ENCODE results near the gene ZNF350. TPM values are rescaled to one million over a fixed set of nuclear protein-coding genes. Genes with fewer than 3 reads are reported as not detected.

The ZNF350 gene
- total and polyA plus RNA-seq, 2 of the 13 experiments (the other 11 are each of a cell fraction or from before 2014, with no cell fraction given): 3.7 to 6.9 TPM

- TF ChIP-seq UBTF (CRISPR knock-in tag; IDR thresholded peaks at IDR 0.05) (peak; percentile 42; the same call in 1 of the 2 replicates), HDAC1 (CRISPR knock-in tag; IDR thresholded peaks at IDR 0.05) (peak; percentile 37; the same call in 1 of the 2 replicates), PLRG1 (conservative IDR thresholded peaks at IDR 0.05) (no peak), ZNF260 (CRISPR knock-in tag; IDR thresholded peaks at IDR 0.05; ENCODE audit: borderline replicate concordance, low read depth) (no peak), NFRKB (IDR thresholded peaks at IDR 0.05) (no peak), ZNF740 (CRISPR knock-in tag; IDR thresholded peaks at IDR 0.05) (no peak), ELF4 (CRISPR knock-in tag; IDR thresholded peaks at IDR 0.05; ENCODE audit: borderline replicate concordance) (no peak), MXD3 (CRISPR knock-in tag; IDR thresholded peaks at IDR 0.05) (no peak), TOE1 (CRISPR knock-in tag; IDR thresholded peaks at IDR 0.05) (no peak), THAP9 (CRISPR knock-in tag; IDR thresholded peaks at IDR 0.05; ENCODE audit: borderline replicate concordance) (peak; percentile 79), ZSCAN25 (CRISPR knock-in tag; IDR thresholded peaks at IDR 0.05) (peak; percentile 54; the same call in 1 of the 2 replicates), ZSCAN9 (CRISPR knock-in tag; IDR thresholded peaks at IDR 0.05; ENCODE audit: borderline replicate concordance) (0 out of 2 replicates have a peak, but pooled peaks have one; percentile 16), ATF1 (CRISPR knock-in tag; IDR thresholded peaks at IDR 0.05) (peak; percentile 77), NFYC (CRISPR knock-in tag; IDR thresholded peaks at IDR 0.05) (peak; percentile 74), MYC (CRISPR knock-in tag; IDR thresholded peaks at IDR 0.05; ENCODE audit: borderline replicate concordance) (no peak), EP300 (IDR thresholded peaks at IDR 0.05; ENCODE audit: low read depth in 2 of 2, low read length in 2 of 2) (no peak), EP300 (CRISPR knock-in tag; IDR thresholded peaks at IDR 0.05; ENCODE audit: borderline replicate concordance) (no peak), ATF2 (CRISPR knock-in tag; IDR thresholded peaks at IDR 0.05) (peak; percentile 35; the same call in 1 of the 2 replicates), ZNF550 (CRISPR knock-in tag; IDR thresholded peaks at IDR 0.05; ENCODE audit: borderline replicate concordance) (no peak), NFE2L2 (IDR thresholded peaks at IDR 0.05; ENCODE audit: low read length) (no peak), MTA1 (CRISPR knock-in tag; IDR thresholded peaks at IDR 0.05; ENCODE audit: borderline replicate concordance) (no peak), NR0B2 (CRISPR knock-in tag; IDR thresholded peaks at IDR 0.05) (no peak)
Measured at GRCh38 chr19:51926784-51927741, 59.6 kb downstream of the ZNF350 start, which contains the start of gene ZNF613 (continued).

All from HepG2 (cell line).